NB4 (cell line): ENCODE measurements around the gene OBP2B.
"Not testable (repeated sequence)": the region's sequence is repeated elsewhere in the genome, so short reads cannot be mapped to it uniquely, and the experiment has no call there.

Experiments used
- DNase-seq: peaks from one replicate; pipeline ENCODE4 v3.0.0; 2010; ENCODE audit warnings: low read depth
- H3K4me3 ChIP-seq: one replicate; pipeline ENCODE4 v1.5.1; 2011; ENCODE audit warnings: mild to moderate bottlenecking, low read depth, low read length, moderate library complexity
- CTCF ChIP-seq: IDR thresholded peaks from one replicate; pipeline ENCODE4 v1.5.1; 2012; ENCODE audit warnings: low read depth, low read length
- MAX ChIP-seq: IDR thresholded peaks from 2 replicates; pipeline ENCODE4 v1.6.1; 2011; ENCODE audit warnings: low read depth, low read length
- MYC ChIP-seq: IDR thresholded peaks from 2 replicates; pipeline ENCODE4 v1.6.1; 2011; ENCODE audit warnings: low read depth, low read length
- POLR2A ChIP-seq: IDR thresholded peaks from 2 replicates; pipeline ENCODE4 v1.6.1; 2011; ENCODE audit warnings: mild to moderate bottlenecking; ENCODE audit not compliant: insufficient read length; ENCODE audit errors: extremely low read depth

The OBP2B gene

GRCh38 chr9:133207540-133208170 is 1.4 kb downstream of the OBP2B start:
- TF ChIP-seq POLR2A (no peak), MAX (no peak), CTCF (no peak), MYC (no peak)
- no peak for DNase-seq
- no peak overlapping the region for H3K4me3 ChIP-seq

- H3K4me3 ChIP-seq: no peak overlapping the region
- no peak for TF ChIP-seq MYC
- no peak for TF ChIP-seq POLR2A
- no peak for TF ChIP-seq MAX
- TF ChIP-seq CTCF: no peak
- DNase-seq: no peak
Measured at GRCh38 chr9:133207021-133207531, 2.0 kb downstream of the OBP2B start.

GRCh38 chr9:133205996-133206931 is 2.8 kb downstream of the OBP2B start:
- no peak overlapping the region for H3K4me3 ChIP-seq
- TF ChIP-seq MYC (no peak), CTCF (no peak), MAX (no peak), POLR2A (no peak)
- DNase-seq: no peak

- DNase-seq, H3K4me3 ChIP-seq: not testable (repeated sequence)
Measured at GRCh38 chr9:133205481-133205887, 3.6 kb downstream of the OBP2B start.

- no peak for TF ChIP-seq MAX
- TF ChIP-seq CTCF: no peak
- DNase-seq: no peak
- H3K4me3 ChIP-seq: no peak overlapping the region
Measured at GRCh38 chr9:133204993-133205336, 4.1 kb downstream of the OBP2B start.

GRCh38 chr9:133204335-133204992 is 4.6 kb downstream of the OBP2B start:
- DNase-seq: no peak
- TF ChIP-seq MYC (no peak), POLR2A (no peak)

More at GRCh38 chr9:133204335-133204992, 4.6 kb downstream of the OBP2B start:
- no peak overlapping the region for H3K4me3 ChIP-seq
